BLaER1 (cell line): ENCODE results near the gene COX7A2.

Experiments used
- H3K27ac ChIP-seq: shearing (Covaris generic); formaldehyde crosslinking; 2 replicates; pipeline ENCODE4 v1.8.1; 2022
- H3K27me3 ChIP-seq: shearing (Covaris generic); formaldehyde crosslinking; 2 replicates; pipeline ENCODE4 v1.8.1; 2022
- H3K36me3 ChIP-seq: shearing (Covaris generic); formaldehyde crosslinking; 2 replicates; pipeline ENCODE4 v1.8.1; 2022
- H3K4me1 ChIP-seq: shearing (Covaris generic); formaldehyde crosslinking; 2 replicates; pipeline ENCODE4 v1.8.1; 2022
- H3K4me2 ChIP-seq: shearing (Covaris generic); formaldehyde crosslinking; 2 replicates; pipeline ENCODE4 v1.8.1; 2022
- H3K4me3 ChIP-seq: shearing (Covaris generic); formaldehyde crosslinking; 2 replicates; pipeline ENCODE4 v1.8.1; 2022
- H3K9ac ChIP-seq: shearing (Covaris generic); formaldehyde crosslinking; 2 replicates; pipeline ENCODE4 v1.8.1; 2022
- H3K9me3 ChIP-seq: shearing (Covaris generic); formaldehyde crosslinking; 2 replicates; pipeline ENCODE4 v1.8.1; 2022
- H4K20me1 ChIP-seq: shearing (Covaris generic); formaldehyde crosslinking; 2 replicates; pipeline ENCODE4 v1.8.1; 2022
- Cebpa-rat ChIP-seq: shearing (Covaris generic); IDR thresholded peaks from 2 replicates; pipeline ENCODE4 v1.8.1; 2022

Gene COX7A2

DNA sequence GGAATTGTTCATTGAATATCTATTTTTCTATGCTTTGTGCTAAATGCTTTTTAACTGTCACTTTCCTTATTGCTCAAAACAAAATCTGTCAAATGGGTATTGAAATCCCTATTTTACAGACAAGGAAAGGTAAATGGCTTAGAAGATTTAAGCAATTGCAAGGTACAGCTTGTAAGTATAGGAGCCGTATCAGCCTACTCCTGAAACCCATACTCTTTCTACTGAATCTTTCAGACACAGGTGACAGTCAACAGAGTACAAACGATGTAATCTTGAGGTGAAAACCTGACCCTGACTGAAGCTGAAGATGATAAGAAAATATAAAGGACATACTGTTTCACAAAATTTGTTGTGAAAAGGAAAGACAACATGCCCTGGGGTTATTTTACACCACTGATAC is 7.0 kb upstream of the COX7A2 start:
- TF ChIP-seq Cebpa-rat: no peak
- Histone ChIP-seq H3K36me3 (peaks cover 20% of the 10 kb centered on the region), H3K4me2 (no peak overlapping the region), H3K9me3 (no peaks in the 10 kb centered on the region), H3K9ac (no peak overlapping the region), H3K27ac (no peak overlapping the region), H3K4me3 (no peak overlapping the region), H4K20me1 (no peaks in the 10 kb centered on the region; the same call in 1 of the 2 replicates), H3K4me1 (no peaks in the 10 kb centered on the region), H3K27me3 (no peaks in the 10 kb centered on the region)

DNA sequence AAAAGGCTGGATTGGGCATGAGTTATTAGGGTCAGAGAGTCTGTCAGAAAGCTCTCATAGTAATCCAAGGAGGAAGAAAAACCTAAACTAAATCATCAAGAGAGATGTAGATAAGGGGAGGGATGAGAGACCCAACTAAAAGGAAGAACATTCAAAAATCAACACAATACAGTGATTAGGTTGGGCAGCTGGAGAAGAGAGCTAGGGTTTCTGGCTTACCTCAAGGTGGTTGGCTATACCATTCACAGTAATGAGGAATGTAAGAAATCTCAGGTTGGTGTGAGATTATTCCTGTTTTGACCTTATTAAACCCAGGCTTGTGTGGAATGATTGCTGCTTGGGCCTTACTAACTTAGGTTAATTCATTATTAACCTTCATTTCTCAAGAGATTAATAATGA is 6.2 kb upstream of the COX7A2 start:
- no peaks in the 10 kb centered on the region for H3K27me3 ChIP-seq
- no peak overlapping the region for H3K4me2 ChIP-seq
- H3K9me3 ChIP-seq: no peaks in the 10 kb centered on the region
- no peak overlapping the region for H3K27ac ChIP-seq
- H3K36me3 ChIP-seq: peaks cover 14% of the 10 kb centered on the region
- no peak for TF ChIP-seq Cebpa-rat
- no peak overlapping the region for H3K9ac ChIP-seq
- no peak overlapping the region for H3K4me3 ChIP-seq
- no peaks in the 10 kb centered on the region for H3K4me1 ChIP-seq
- no peaks in the 10 kb centered on the region; the same call in 1 of the 2 replicates for H4K20me1 ChIP-seq

DNA sequence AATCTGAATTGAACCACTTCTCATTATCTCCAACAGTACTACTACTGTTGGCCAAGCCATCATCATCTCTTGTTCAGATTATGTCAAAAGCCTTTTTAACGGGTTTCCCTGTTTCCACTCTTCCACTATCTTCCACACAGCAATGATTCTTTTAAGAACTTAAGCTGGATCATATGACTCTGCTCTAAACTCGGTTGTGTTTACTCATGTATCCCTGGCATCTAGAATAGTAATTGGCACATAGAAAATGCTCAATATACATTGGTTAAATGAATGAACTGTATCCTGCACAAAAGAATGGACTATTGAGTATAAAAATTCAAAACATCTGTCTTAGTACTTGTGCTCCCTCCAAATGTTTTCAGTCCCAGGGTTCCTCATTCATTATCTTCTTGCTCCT is 2.8 kb upstream of the COX7A2 start:
- Histone ChIP-seq H3K9me3 (no peaks in the 10 kb centered on the region), H3K4me1 (peaks cover 17% of the 10 kb centered on the region; the same call in 1 of the 2 replicates), H3K9ac (no peak overlapping the region), H3K27ac (no peak overlapping the region), H4K20me1 (no peaks in the 10 kb centered on the region), H3K4me3 (no peak overlapping the region), H3K4me2 (no peak overlapping the region), H3K27me3 (no peaks in the 10 kb centered on the region), H3K36me3 (peaks cover 5% of the 10 kb centered on the region; the same call in 1 of the 2 replicates)
- TF ChIP-seq Cebpa-rat: no peak

DNA sequence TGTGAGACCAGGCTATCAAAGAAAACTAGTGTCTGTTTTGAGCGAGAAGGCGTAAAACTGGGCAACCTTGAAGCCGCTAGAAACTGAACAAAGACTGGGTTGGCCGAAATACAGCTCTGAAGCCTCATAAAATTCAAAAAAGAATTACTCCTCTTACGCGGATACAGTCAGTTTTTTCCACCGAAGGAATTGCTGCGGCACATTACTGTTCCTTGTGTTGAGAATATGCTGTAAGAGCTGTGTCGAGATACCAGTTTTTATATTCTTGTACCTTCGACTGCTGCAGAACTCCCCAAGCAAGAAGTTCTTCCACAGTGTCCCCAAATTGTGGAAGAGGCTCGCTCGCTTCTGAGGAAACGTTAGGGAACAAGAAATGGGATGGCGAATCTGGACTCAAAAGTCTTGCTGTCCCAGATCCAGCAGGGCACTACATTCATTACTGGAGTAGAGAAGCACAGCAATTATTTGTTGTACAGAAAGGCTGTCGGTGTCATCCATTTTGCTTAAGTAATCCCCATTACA is 523 bp upstream of the COX7A2 start:
- Histone ChIP-seq H3K4me1 (peaks cover 18% of the 10 kb centered on the region; the same call in 1 of the 2 replicates), H3K4me3 (peak overlapping the region; percentile 88), H3K4me2 (peak overlapping the region; percentile 70), H3K9ac (peak overlapping the region; percentile 89), H4K20me1 (no peaks in the 10 kb centered on the region; the same call in none of the 2 replicates), H3K9me3 (no peaks in the 10 kb centered on the region), H3K36me3 (peaks cover 21% of the 10 kb centered on the region), H3K27me3 (no peaks in the 10 kb centered on the region), H3K27ac (peak overlapping the region; percentile 93)
- no peak for TF ChIP-seq Cebpa-rat

DNA sequence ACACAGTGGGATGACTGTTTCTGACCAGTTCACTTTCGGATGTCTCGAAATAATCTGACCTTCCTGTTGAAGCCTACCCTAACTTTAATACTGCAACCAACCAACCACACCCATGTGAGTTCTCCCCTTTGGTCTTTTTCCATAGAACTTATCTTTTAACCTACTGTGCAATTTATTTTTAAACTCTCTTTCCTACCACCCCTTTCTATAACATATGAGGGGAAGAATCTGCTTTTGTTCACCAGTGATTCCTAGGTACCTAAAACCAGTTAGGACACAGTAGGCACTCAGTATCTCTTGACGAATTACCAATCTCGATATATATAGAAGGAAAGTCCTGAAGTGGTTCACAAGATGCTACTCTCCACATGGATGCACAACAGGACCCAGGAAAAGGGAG is 7.0 kb downstream of the COX7A2 start:
- Histone ChIP-seq H3K27me3 (no peaks in the 10 kb centered on the region), H3K9ac (no peak overlapping the region), H3K36me3 (peaks cover 40% of the 10 kb centered on the region), H3K9me3 (no peaks in the 10 kb centered on the region), H3K4me1 (peaks cover 32% of the 10 kb centered on the region), H3K27ac (no peak overlapping the region), H3K4me2 (peak overlapping the region; percentile 13; the same call in 1 of the 2 replicates), H4K20me1 (no peaks in the 10 kb centered on the region; the same call in none of the 2 replicates), H3K4me3 (no peak overlapping the region)
- TF ChIP-seq Cebpa-rat: no peak

DNA sequence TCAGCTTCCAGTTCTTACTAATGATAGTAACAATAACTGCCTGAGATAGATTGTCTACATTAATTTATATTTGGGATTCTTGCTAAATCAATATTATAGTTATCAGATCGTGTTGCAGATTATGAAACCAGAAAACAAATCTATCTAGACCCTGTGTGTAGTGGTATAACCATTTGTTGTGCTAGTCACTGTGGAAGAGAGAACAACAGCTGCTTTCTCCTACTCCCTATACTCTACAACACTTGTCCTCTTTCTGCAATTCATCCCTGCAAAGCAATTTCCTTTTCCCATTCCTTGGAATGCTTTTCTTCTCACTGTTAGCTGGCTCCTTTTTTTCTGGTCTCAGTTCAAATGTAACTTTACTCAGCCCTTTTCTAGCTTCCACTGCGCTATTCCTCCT is 8.3 kb downstream of the COX7A2 start:
- no peak overlapping the region for H3K27ac ChIP-seq
- TF ChIP-seq Cebpa-rat: no peak

DNA sequence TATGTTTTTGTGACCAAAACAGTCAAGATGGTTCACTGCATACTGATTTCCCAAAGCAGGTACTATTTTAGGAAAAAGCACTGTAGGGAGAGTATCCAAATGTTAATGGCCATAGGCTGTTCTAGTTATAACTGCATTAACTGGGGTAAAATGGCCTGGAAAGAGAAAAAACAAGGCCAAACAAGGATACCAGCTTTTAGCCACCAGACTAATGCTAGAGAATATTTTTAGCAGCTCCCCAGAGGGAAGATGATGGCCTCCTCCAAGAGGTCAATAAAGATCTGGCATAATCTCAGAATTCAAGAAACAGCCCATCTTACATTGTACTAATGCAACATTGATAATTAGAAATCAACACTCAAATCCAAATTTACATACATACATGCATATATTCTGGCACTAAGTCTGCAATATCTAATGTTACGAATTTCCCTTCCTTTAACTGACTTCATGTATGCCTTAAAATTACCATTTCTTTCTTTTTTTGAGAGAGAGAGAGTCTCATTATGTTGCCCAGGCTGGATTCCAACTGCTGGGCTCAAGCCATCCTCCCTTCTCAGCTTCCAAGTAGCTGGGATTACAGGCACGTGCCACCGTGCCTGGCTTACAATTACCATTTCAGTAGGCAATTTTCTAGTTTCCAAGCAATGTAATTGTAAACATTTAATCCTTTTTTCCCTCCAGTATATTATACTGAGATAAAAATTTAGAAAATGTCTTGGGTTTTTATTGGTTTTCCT is 9.3 kb downstream of the COX7A2 start:
- Histone ChIP-seq H4K20me1 (no peaks in the 10 kb centered on the region), H3K27me3 (no peaks in the 10 kb centered on the region), H3K36me3 (peaks cover 24% of the 10 kb centered on the region), H3K4me3 (no peak overlapping the region), H3K9ac (no peak overlapping the region), H3K4me1 (peaks cover 29% of the 10 kb centered on the region), H3K9me3 (no peaks in the 10 kb centered on the region), H3K27ac (no peak overlapping the region), H3K4me2 (0 out of 2 replicates have a peak overlapping the region, but pooled peaks have one; percentile 7)
- no peak for TF ChIP-seq Cebpa-rat

More for the DNA sequence above, 8.3 kb downstream of the COX7A2 start:
- peaks cover 33% of the 10 kb centered on the region for H3K36me3 ChIP-seq
- H3K9me3 ChIP-seq: no peaks in the 10 kb centered on the region
- H4K20me1 ChIP-seq: no peaks in the 10 kb centered on the region; the same call in 1 of the 2 replicates
- no peak overlapping the region for H3K4me3 ChIP-seq
- H3K4me2 ChIP-seq: no peak overlapping the region
- peaks cover 29% of the 10 kb centered on the region for H3K4me1 ChIP-seq
- no peaks in the 10 kb centered on the region for H3K27me3 ChIP-seq
- H3K9ac ChIP-seq: no peak overlapping the region

DNA sequence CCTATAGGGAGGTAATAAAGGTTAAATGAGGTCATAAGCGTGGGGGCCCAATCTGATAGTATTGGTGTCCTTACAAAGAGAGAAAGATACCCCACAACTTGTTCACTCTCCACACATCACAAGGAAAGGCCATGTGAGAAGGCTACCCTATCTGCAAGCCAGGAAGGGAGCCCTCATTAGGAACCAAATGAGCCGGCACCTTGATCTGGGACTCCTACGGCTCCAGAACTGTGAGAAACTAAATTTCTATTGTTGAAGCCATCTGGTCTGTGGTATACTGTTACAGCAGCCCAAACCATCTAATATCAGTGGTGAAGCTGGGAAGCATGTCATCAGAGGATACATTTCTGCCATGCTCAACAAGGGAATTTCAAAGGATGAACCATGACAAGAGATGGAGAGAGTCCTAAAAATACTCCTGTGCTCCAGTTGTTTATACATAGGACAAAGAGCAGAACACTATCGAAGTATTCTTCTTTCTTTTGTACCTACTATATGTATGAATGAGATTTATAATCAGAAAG is 10.4 kb downstream of the COX7A2 start:
- no peaks in the 10 kb centered on the region for H3K9me3 ChIP-seq
- H3K4me3 ChIP-seq: no peak overlapping the region
- H3K27me3 ChIP-seq: no peaks in the 10 kb centered on the region
- H3K4me2 ChIP-seq: no peak overlapping the region
- TF ChIP-seq Cebpa-rat: no peak
- peaks cover 16% of the 10 kb centered on the region for H3K36me3 ChIP-seq
- no peak overlapping the region for H3K9ac ChIP-seq
- no peak overlapping the region for H3K27ac ChIP-seq
- no peaks in the 10 kb centered on the region for H4K20me1 ChIP-seq
- peaks cover 29% of the 10 kb centered on the region for H3K4me1 ChIP-seq

DNA sequence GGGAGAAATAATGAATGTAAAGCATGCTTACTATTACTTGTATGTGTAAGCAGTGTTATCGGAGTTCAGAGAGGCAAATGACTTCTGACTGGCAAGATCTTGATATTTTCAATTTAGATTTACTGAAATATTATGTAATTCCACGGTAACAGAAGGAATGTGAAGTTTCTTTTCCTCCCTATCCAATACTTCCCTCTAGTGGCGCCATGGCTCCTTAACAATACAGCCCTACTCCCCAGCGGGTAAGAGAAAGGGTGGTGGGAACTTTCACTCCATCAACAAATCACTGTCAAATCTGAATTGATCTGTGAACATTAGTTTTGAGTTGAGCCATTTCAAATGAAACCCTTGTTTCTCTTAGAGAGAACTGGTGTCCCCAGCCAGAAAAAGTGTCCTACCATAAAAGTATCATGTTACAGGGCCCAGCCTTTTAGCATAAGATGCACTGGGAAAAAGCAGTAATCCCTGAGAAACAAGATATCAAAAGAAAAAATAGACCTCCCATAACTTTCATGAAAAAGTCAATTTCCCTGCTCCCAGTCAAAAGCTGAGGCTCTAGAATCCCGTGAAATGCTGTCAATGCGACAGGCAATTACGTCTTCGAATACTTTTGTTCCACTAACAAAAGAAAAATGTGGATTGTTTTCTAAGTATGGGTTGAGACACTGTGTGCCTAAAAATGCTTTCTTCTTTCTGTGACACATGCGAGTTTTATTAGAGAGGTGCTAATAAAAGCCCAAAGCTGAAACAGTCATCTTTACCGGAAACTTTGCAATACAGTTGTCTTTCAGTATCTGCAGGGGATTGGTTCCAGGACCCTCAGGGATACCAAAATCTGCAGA is 12.9 kb downstream of the COX7A2 start:
- Histone ChIP-seq H3K4me1 (peaks cover 16% of the 10 kb centered on the region), H4K20me1 (no peaks in the 10 kb centered on the region), H3K9ac (no peak overlapping the region), H3K9me3 (no peaks in the 10 kb centered on the region), H3K36me3 (no peaks in the 10 kb centered on the region), H3K4me3 (no peak overlapping the region), H3K27me3 (no peaks in the 10 kb centered on the region), H3K27ac (no peak overlapping the region), H3K4me2 (no peak overlapping the region)
- no peak for TF ChIP-seq Cebpa-rat
